OCI-LY3 (cell line): ENCODE results near the gene MYO1F.

Experiments
- H2AFZ ChIP-seq: fragments of 200-600, 300-600 bp; shearing (Covaris generic); 2 replicates; pipeline ENCODE4 v1.6.0; 2014; ENCODE audit warnings: antibody characterized with exemption, low read depth, low read length
- H3K27ac ChIP-seq: fragments of 200-600, 300-600 bp; sonication (generic); 2 replicates; pipeline ENCODE4 v1.5.1; 2014; ENCODE audit warnings: mild to moderate bottlenecking, low read length, moderate library complexity, mixed read lengths
- H3K27me3 ChIP-seq: fragments of 200-600, 300-600 bp; sonication (generic); 2 replicates; pipeline ENCODE4 v1.6.1; 2014; ENCODE audit warnings: low read depth, low read length, mixed read lengths
- H3K36me3 ChIP-seq: fragments of 200-600, 300-600 bp; sonication (generic); replicated peaks from 2 replicates; pipeline ENCODE3; 2014; ENCODE audit warnings: low read depth, low read length, mixed read lengths
- H3K4me1 ChIP-seq: fragments of 300-600, 200-600 bp; sonication (generic); 2 replicates; pipeline ENCODE4 v1.6.1; 2014; ENCODE audit warnings: low read length, mixed read lengths
- H3K4me2 ChIP-seq: fragments of 200-600, 300-600 bp; sonication (generic); 2 replicates; pipeline ENCODE4 v1.6.1; 2014; ENCODE audit warnings: low read length, mixed read lengths
- H3K4me3 ChIP-seq: fragments of 300-600, 200-600 bp; sonication (generic); 2 replicates; pipeline ENCODE4 v1.5.1; 2014; ENCODE audit warnings: antibody characterized with exemption, mild to moderate bottlenecking, low read length, moderate library complexity
- H3K79me2 ChIP-seq: fragments of 300-600, 200-600 bp; shearing (Covaris generic); 2 replicates; pipeline ENCODE4 v1.6.1; 2014; ENCODE audit warnings: mild to moderate bottlenecking, low read length, mixed read lengths
- H3K9ac ChIP-seq: fragments of 300-600, 200-600 bp; shearing (Covaris generic); 2 replicates; pipeline ENCODE4 v1.6.0; 2014; ENCODE audit warnings: mild to moderate bottlenecking, low read length, moderate library complexity
- H3K9me3 ChIP-seq: fragments of 200-600, 300-600 bp; shearing (Covaris generic); 2 replicates; pipeline ENCODE4 v1.6.1; 2014; ENCODE audit warnings: low read length, mixed read lengths; ENCODE audit not compliant: insufficient read depth
- H4K20me1 ChIP-seq: fragments of 200-600, 300-600 bp; sonication (generic); 2 replicates; pipeline ENCODE4 v1.6.1; 2016; ENCODE audit warnings: low read length, mixed read lengths; ENCODE audit not compliant: insufficient read depth
- EZH2phosphoT487 ChIP-seq: fragments of 200-600 bp; shearing (Covaris generic); IDR thresholded peaks from 2 replicates; pipeline ENCODE4 v1.6.1; 2018; ENCODE audit warnings: antibody characterized with exemption, mixed run types, low read depth
- TF ChIP-seq, protein P1 (sequence below): fragments of 200-600, 300-600 bp; sonication (generic); IDR thresholded peaks from 2 replicates; pipeline ENCODE4 v1.5.1; 2014; ENCODE audit warnings: antibody characterized with exemption, low read length, low read depth

MYO1F gene

DNA sequence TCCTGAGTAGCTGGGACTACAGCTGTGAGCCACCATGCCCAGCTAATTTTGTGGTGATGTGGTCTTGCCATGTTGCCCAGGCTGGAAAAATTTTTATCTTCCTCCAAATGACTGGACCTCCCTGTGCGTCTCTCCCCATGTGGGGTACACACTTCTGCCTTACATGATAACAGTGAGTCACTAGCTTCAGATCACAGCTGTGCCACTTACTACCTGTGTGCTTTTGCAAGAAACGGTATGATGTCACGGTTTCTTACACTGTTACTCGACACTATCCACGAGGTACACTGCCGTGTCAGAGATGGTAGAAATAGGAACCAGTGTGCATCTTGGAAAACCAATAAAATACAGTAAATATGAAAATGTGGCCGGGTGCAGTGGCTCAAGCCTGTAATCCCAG lies 45.8 kb downstream of the MYO1F start:
- Histone ChIP-seq H3K36me3 (no peaks in the 10 kb centered on the region), H3K27me3 (no peaks in the 10 kb centered on the region), H3K4me3 (no peak overlapping the region), H3K9ac (no peak overlapping the region), H3K4me1 (no peaks in the 10 kb centered on the region), H2AFZ (no peak overlapping the region), H3K79me2 (no peaks in the 10 kb centered on the region), H3K9me3 (no peaks in the 10 kb centered on the region), H4K20me1 (no peaks in the 10 kb centered on the region), H3K27ac (no peak overlapping the region), H3K4me2 (no peak overlapping the region)
- TF ChIP-seq, protein P1, sequence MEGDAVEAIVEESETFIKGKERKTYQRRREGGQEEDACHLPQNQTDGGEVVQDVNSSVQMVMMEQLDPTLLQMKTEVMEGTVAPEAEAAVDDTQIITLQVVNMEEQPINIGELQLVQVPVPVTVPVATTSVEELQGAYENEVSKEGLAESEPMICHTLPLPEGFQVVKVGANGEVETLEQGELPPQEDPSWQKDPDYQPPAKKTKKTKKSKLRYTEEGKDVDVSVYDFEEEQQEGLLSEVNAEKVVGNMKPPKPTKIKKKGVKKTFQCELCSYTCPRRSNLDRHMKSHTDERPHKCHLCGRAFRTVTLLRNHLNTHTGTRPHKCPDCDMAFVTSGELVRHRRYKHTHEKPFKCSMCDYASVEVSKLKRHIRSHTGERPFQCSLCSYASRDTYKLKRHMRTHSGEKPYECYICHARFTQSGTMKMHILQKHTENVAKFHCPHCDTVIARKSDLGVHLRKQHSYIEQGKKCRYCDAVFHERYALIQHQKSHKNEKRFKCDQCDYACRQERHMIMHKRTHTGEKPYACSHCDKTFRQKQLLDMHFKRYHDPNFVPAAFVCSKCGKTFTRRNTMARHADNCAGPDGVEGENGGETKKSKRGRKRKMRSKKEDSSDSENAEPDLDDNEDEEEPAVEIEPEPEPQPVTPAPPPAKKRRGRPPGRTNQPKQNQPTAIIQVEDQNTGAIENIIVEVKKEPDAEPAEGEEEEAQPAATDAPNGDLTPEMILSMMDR = no peak
- TF ChIP-seq EZH2phosphoT487 = no peak

- H3K9me3 ChIP-seq = no peaks in the 10 kb centered on the region
- TF ChIP-seq EZH2phosphoT487 = no peak
- TF ChIP-seq, protein P1 = no peak
- no peaks in the 10 kb centered on the region for H3K4me1 ChIP-seq
- no peak overlapping the region for H3K9ac ChIP-seq
- no peaks in the 10 kb centered on the region for H3K79me2 ChIP-seq
- no peak overlapping the region for H3K27ac ChIP-seq
- H3K4me2 ChIP-seq = no peak overlapping the region
- H4K20me1 ChIP-seq = no peaks in the 10 kb centered on the region
- H3K4me3 ChIP-seq = no peak overlapping the region
- no peak overlapping the region for H2AFZ ChIP-seq
- H3K27me3 ChIP-seq = no peaks in the 10 kb centered on the region
- no peaks in the 10 kb centered on the region for H3K36me3 ChIP-seq
These were observed 47.1 kb downstream of the MYO1F start for GRCh38 chr19:8530061-8530679.

GRCh38 chr19:8529369-8530006 lies 47.8 kb downstream of the MYO1F start:
- Histone ChIP-seq H3K4me2 (no peak overlapping the region), H3K4me1 (no peaks in the 10 kb centered on the region), H3K9me3 (no peaks in the 10 kb centered on the region), H4K20me1 (no peaks in the 10 kb centered on the region), H3K36me3 (no peaks in the 10 kb centered on the region), H3K4me3 (no peak overlapping the region), H2AFZ (no peak overlapping the region), H3K27me3 (no peaks in the 10 kb centered on the region), H3K79me2 (no peaks in the 10 kb centered on the region), H3K9ac (no peak overlapping the region), H3K27ac (no peak overlapping the region)
- no peak for TF ChIP-seq EZH2phosphoT487
- TF ChIP-seq, protein P1 = no peak

- no peak overlapping the region for H3K4me2 ChIP-seq
- TF ChIP-seq, protein P1 = no peak
- no peak for TF ChIP-seq EZH2phosphoT487
- H3K9ac ChIP-seq = no peak overlapping the region
These were observed 48.7 kb downstream of the MYO1F start for GRCh38 chr19:8528500-8528899.

More at GRCh38 chr19:8528500-8528899, 48.7 kb downstream of the MYO1F start:
- Histone ChIP-seq H3K36me3 (no peaks in the 10 kb centered on the region), H3K27me3 (no peaks in the 10 kb centered on the region), H3K4me1 (no peaks in the 10 kb centered on the region), H2AFZ (no peak overlapping the region), H4K20me1 (no peaks in the 10 kb centered on the region), H3K79me2 (no peaks in the 10 kb centered on the region), H3K4me3 (no peak overlapping the region), H3K9me3 (no peaks in the 10 kb centered on the region), H3K27ac (no peak overlapping the region)
